Subcutaneous abdominal adipose tissue (tissue), 5 donors: ENCODE results near the gene ZC3HAV1.
A peak's percentile ranks its signal among the peaks of the same experiment; 100 is the strongest.
"Not testable (repeated sequence)": the region's sequence is repeated elsewhere in the genome, so short reads cannot be mapped to it uniquely, and the experiment has no call there.

Experiments used
- H3K27ac ChIP-seq: one replicate; pipeline ENCODE4 v1.7.0; 2013; ENCODE audit warnings: low read depth, mild to moderate bottlenecking, inconsistent platforms, low read length, moderate library complexity
- H3K27me3 ChIP-seq, 5 donors: one replicate each; pipeline ENCODE4 v1.7.0; 2013; ENCODE audit warnings: low read length in 5 of 5, inconsistent platforms in 1 of 5; ENCODE audit not compliant: control insufficient read depth in 5 of 5, insufficient read depth in 4 of 5
- H3K36me3 ChIP-seq, 5 donors: one replicate each; pipeline ENCODE4 v1.7.0; 2013; ENCODE audit warnings: low read length in 5 of 5; ENCODE audit not compliant: control insufficient read depth in 5 of 5, insufficient read depth in 5 of 5
- H3K4me1 ChIP-seq, 5 donors: one replicate each; pipeline ENCODE4 v1.7.0; 2013; ENCODE audit warnings: low read length in 5 of 5, mild to moderate bottlenecking in 3 of 5, moderate library complexity in 1 of 5; ENCODE audit not compliant: control insufficient read depth in 5 of 5, insufficient read depth in 5 of 5
- H3K4me3 ChIP-seq, 5 donors: one replicate each; pipeline ENCODE4 v1.7.0; 2013; ENCODE audit warnings: low read length in 5 of 5, low read depth in 1 of 5
- H3K9ac ChIP-seq, 5 donors: one replicate each; pipeline ENCODE4 v1.7.0; 2013; ENCODE audit warnings: low read length in 5 of 5, mild to moderate bottlenecking in 4 of 5, moderate library complexity in 3 of 5
- H3K9me3 ChIP-seq, 5 donors: one replicate each; pipeline ENCODE4 v1.7.0; 2013; ENCODE audit warnings: low read length in 5 of 5; ENCODE audit not compliant: control insufficient read depth in 5 of 5
- donor health status: healthy.
- donor health status: healthy.
- donor health status: healthy.
- donor health status: healthy.
- donor health status: healthy.

The ZC3HAV1 gene

GRCh38 chr7:139103057-139103815 is 6.3 kb downstream of the ZC3HAV1 start:
- Histone ChIP-seq H3K4me3 (no peak overlapping the region), H3K4me1 (peaks cover 0 to 49% (median 33%) of the 10 kb centered on the region in 5 donors), H3K9ac (no peak overlapping the region), H3K27ac (peak overlapping the region; percentile 13), H3K9me3 (no peaks in the 10 kb centered on the region), H3K27me3 (no peaks in the 10 kb centered on the region), H3K36me3 (no peaks in the 10 kb centered on the region)

DNA sequence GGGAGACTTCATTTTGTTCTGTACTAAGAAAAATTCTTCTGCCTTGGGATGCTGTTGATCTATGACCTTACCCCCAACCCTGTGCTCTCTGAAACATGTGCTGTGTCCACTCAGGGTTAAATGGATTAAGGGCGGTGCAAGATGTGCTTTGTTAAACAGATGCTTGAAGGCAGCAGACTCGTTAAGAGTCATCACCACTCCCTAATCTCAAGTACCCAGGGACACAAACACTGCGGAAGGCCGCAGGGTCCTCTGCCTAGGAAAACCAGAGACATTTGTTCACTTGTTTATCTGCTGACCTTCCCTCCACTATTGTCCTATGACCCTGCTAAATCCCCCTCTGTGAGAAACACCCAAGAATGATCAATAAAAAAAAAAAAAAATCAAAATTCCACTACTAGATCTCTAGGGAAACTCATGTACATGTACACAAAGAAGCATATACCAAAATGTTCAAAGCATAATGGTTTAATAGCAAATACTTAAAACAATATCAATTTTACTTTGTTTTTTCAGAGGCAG is 7.8 kb downstream of the ZC3HAV1 start:
- not testable (repeated sequence) for H3K4me3 ChIP-seq, H3K27ac ChIP-seq, H3K36me3 ChIP-seq, H3K9me3 ChIP-seq, H3K27me3 ChIP-seq, H3K9ac ChIP-seq
- H3K4me1 ChIP-seq, result peaks cover 0 to 38% (median 21%) of the 10 kb centered on the region in 5 donors

DNA sequence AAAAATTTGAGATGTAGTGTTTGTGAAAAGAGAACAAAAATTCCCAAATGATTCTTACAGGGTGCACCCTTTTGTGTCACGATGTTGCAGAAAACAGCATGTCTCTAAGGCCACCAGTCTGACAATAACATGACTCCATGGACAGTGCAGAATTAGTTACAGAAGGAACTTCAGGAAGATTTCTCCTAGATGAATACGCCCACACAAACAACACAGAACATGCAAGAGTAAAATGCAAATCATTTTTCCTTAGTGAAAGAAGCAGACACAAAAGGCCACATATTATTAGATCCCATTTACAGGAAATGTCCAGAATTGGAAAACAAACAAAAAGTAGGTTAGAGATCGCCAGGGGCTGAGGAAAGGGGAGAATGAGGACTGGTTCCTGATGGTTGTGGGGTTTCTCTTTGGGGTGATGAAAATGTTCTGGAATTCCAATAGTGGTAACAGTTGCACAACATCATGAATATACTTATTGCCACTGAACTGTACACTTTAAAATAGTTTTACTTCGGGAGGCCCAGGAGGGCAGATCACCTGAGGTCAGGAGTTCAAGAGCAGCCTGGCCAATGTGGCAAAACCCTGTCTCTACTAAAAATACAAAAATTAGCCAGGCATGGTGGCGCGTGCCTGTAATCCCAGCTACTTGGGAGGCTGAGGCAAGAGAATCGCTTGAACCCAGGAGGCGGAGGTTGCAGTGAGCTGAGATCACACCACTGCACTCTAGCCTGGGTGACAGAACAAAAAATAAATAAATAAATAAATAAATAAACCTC is 10.2 kb downstream of the ZC3HAV1 start:
- no peak overlapping the region for H3K4me3 ChIP-seq
- H3K27me3 ChIP-seq, result no peaks in the 10 kb centered on the region
- H3K9me3 ChIP-seq, result no peaks in the 10 kb centered on the region
- H3K4me1 ChIP-seq, result peaks cover 2 to 43% (median 24%) of the 10 kb centered on the region in 5 donors
- H3K27ac ChIP-seq, result no peak overlapping the region
- no peak overlapping the region for H3K9ac ChIP-seq
- peaks cover 0 to 3% (median 2%) of the 10 kb centered on the region in 5 donors for H3K36me3 ChIP-seq

DNA sequence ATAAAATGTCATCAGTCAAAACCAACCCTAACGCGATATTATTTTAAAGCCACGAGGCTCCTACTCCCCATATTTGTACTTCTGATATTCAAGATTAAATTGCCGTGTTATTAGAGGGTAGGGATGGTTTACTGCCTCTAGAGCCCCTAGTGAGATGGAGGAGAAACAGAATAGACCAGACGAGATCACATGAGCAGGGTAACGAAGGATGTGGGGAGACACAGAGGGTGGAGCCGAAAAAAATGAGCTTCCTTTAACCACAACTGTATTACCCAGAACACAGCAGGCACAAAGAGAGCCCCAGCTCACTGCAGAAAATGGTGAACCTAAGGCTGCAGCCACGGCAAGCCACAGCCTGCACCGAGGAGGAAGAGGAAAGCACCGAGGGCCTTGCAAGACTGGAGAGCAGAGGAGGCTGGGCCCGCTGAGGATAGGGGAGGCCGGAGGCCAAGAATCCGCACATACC is 14.3 kb downstream of the ZC3HAV1 start:
- Histone ChIP-seq H3K4me3 (peak overlapping the region in 1 of 5 donors; percentile 48), H3K27ac (no peak overlapping the region)

GRCh38 chr7:139094596-139094995 is 14.9 kb downstream of the ZC3HAV1 start:
- Histone ChIP-seq H3K27me3 (no peaks in the 10 kb centered on the region), H3K4me3 (no peak overlapping the region), H3K9me3 (no peaks in the 10 kb centered on the region), H3K27ac (no peak overlapping the region), H3K4me1 (peaks cover 2 to 46% (median 16%) of the 10 kb centered on the region in 5 donors), H3K9ac (peak overlapping the region in 1 of 5 donors; percentile 11), H3K36me3 (peaks cover 0 to 3% (median 2%) of the 10 kb centered on the region in 5 donors)

More for the DNA sequence above, 14.3 kb downstream of the ZC3HAV1 start:
- H3K4me1 ChIP-seq, result peaks cover 2 to 46% (median 16%) of the 10 kb centered on the region in 5 donors
- no peaks in the 10 kb centered on the region for H3K9me3 ChIP-seq
- peaks cover 0 to 3% (median 2%) of the 10 kb centered on the region in 5 donors for H3K36me3 ChIP-seq
- no peak overlapping the region for H3K9ac ChIP-seq
- H3K27me3 ChIP-seq, result no peaks in the 10 kb centered on the region

GRCh38 chr7:139094030-139094429 is 15.5 kb downstream of the ZC3HAV1 start:
- H3K27me3 ChIP-seq, result no peaks in the 10 kb centered on the region
- no peaks in the 10 kb centered on the region for H3K9me3 ChIP-seq
- peaks cover 2 to 8% (median 4%) of the 10 kb centered on the region in 5 donors for H3K36me3 ChIP-seq
- no peak overlapping the region for H3K27ac ChIP-seq
- H3K9ac ChIP-seq, result no peak overlapping the region
- peaks cover 2 to 41% (median 12%) of the 10 kb centered on the region in 5 donors for H3K4me1 ChIP-seq
- no peak overlapping the region for H3K4me3 ChIP-seq

GRCh38 chr7:139093512-139093911 is 16.0 kb downstream of the ZC3HAV1 start:
- not testable (repeated sequence) for H3K9me3 ChIP-seq, H3K9ac ChIP-seq, H3K27me3 ChIP-seq, H3K4me3 ChIP-seq, H3K27ac ChIP-seq
- H3K4me1 ChIP-seq, result peaks cover 2 to 36% (median 12%) of the 10 kb centered on the region in 5 donors
- peaks cover 2 to 10% (median 6%) of the 10 kb centered on the region in 5 donors for H3K36me3 ChIP-seq

DNA sequence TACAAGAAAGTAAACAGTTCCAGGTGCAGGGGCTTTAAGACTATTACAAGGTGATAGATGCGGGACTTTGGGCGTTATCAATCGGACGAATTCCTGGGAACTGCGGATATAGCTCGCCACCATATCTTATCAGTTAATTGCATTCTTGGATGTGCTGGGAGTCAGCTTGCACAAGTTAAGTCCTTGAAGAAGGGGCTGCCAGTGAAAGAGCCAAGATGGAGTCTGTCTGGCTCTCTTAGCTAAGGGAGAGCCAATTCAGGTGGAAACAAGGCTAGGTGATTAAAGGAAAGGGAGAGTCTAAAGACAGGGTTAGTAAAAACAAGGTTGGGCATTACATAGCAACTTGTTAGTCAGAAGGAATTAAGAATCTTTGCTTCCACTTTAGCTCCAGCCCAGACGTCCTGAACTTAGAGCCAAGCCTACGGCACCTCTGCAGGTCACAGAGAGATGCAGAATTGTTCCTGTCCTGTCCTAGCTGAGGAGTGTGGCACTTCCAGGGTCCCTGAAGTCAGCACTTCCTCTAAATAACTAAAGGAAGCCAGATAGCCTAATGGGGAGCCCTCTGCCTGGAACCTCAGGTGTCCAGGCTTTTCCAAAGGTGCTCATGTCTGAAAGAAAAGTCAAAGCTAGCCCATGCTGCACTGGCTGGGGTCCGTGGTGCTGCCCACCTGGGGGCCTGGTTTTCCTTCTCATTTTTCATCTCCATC is 17.3 kb downstream of the ZC3HAV1 start:
- Histone ChIP-seq H3K9ac (no peak overlapping the region), H3K9me3 (no peaks in the 10 kb centered on the region), H3K4me1 (peaks cover 2 to 32% (median 12%) of the 10 kb centered on the region in 5 donors), H3K4me3 (no peak overlapping the region), H3K27ac (no peak overlapping the region), H3K36me3 (peaks cover 2 to 21% (median 16%) of the 10 kb centered on the region in 5 donors), H3K27me3 (no peaks in the 10 kb centered on the region)

GRCh38 chr7:139091677-139091996 is 17.9 kb downstream of the ZC3HAV1 start:
- peaks cover 2 to 32% (median 12%) of the 10 kb centered on the region in 5 donors for H3K4me1 ChIP-seq

More at GRCh38 chr7:139091677-139091996, 17.9 kb downstream of the ZC3HAV1 start:
- no peaks in the 10 kb centered on the region for H3K27me3 ChIP-seq
- no peaks in the 10 kb centered on the region for H3K9me3 ChIP-seq
- H3K36me3 ChIP-seq, result peaks cover 8 to 25% (median 23%) of the 10 kb centered on the region in 5 donors
- no peak overlapping the region for H3K4me3 ChIP-seq
- H3K27ac ChIP-seq, result no peak overlapping the region
- H3K9ac ChIP-seq, result no peak overlapping the region
